ENCODE results near the gene IQSEC3.

DNA sequence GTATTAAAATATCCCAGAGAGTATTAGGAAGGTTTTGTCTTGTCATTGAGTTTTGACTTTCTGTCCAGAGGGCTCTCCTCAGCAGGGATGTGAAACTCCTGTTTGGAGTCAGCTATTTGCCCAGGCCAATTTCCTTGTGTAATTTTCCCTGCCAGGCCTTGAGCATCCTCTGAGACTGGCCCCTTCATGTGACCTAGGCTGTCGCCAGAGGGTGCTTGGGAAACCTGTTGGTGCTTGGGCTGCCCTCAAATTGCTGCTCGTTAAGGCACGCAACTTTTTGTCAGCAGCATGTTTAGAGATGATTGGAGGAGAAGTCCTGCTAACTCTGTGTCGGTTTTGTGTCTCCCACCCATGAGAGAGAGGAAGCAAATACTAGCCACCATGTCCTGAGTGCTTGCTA is 39.1 kb downstream of the IQSEC3 start:
- TF ChIP-seq, protein P1, sequence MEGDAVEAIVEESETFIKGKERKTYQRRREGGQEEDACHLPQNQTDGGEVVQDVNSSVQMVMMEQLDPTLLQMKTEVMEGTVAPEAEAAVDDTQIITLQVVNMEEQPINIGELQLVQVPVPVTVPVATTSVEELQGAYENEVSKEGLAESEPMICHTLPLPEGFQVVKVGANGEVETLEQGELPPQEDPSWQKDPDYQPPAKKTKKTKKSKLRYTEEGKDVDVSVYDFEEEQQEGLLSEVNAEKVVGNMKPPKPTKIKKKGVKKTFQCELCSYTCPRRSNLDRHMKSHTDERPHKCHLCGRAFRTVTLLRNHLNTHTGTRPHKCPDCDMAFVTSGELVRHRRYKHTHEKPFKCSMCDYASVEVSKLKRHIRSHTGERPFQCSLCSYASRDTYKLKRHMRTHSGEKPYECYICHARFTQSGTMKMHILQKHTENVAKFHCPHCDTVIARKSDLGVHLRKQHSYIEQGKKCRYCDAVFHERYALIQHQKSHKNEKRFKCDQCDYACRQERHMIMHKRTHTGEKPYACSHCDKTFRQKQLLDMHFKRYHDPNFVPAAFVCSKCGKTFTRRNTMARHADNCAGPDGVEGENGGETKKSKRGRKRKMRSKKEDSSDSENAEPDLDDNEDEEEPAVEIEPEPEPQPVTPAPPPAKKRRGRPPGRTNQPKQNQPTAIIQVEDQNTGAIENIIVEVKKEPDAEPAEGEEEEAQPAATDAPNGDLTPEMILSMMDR (IDR thresholded peaks at IDR 0.05): no peak
- no peak for TF ChIP-seq POLR2A (IDR thresholded peaks at IDR 0.05)

All from heart left ventricle (tissue), 13 donors.